LNCaP clone FGC (cell line): ENCODE results near the gene HCCS.

Source experiments
- DNase-seq: peaks from one replicate; pipeline ENCODE4 v3.0.0-alpha.2; 2011; ENCODE audit warnings: low read depth
- H3K4me3 ChIP-seq: 2 replicates; pipeline ENCODE4 v1.5.1; 2011; ENCODE audit warnings: mild to moderate bottlenecking, low read depth, low read length, control low read depth
- CTCF ChIP-seq: IDR thresholded peaks from 2 replicates; pipeline ENCODE4 v1.5.1; 2012; ENCODE audit warnings: mild to moderate bottlenecking; ENCODE audit not compliant: control insufficient read depth, insufficient read depth; ENCODE audit errors: extremely low read depth

HCCS gene

GRCh38 chrX:11135564-11136185 lies 24.5 kb downstream of the HCCS start:
- DNase-seq, result no peak
- H3K4me3 ChIP-seq, result no peak overlapping the region

GRCh38 chrX:11137543-11138139 lies 26.5 kb downstream of the HCCS start:
- TF ChIP-seq CTCF, result peak; percentile 21; the same call in 1 of the 2 replicates
- H3K4me3 ChIP-seq, result no peak overlapping the region
- peak; percentile 8 for DNase-seq

More at GRCh38 chrX:11135564-11136185, 24.5 kb downstream of the HCCS start:
- no peak for TF ChIP-seq CTCF

- no peak for TF ChIP-seq CTCF
- H3K4me3 ChIP-seq, result no peak overlapping the region
- DNase-seq, result no peak
Measured at GRCh38 chrX:11138498-11139390, 27.6 kb downstream of the HCCS start.

DNA sequence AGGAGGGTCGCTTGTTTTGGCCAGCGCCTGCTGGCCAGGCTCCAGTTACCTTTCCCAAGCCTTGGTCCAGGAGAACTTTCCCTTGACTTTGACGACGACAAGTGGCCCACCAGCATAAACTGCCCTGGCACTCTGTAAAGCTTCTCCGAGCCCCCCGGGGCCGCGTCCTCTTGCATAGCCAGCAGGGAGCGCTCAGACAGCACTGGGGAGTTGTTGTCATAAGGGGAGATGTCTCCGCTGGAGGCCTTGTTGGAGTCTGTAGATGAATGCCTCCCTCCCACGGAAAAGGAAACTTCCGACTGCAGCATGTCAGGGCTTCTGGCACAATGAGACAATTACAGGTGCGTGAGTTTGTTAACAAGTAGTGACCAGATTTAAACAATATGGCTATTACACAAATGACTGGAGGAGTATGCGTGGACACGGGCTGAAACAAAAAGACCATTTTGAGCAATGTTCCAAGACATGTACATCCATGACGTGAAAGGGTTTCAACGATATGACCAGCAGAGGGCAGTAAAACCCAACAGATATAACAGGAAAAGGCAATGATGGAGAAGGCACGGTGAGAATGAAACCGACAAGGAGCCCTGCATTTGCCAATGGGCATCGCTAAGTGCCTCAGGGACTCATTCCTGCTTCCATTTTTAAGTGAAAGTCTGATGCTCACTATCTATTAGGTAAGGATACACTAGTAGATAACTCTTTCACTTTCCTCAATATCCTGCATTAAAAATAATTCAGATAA lies 33.0 kb downstream of the HCCS start:
- peak; percentile 54 for TF ChIP-seq CTCF
- H3K4me3 ChIP-seq, result no peak overlapping the region
- DNase-seq, result peak; percentile 55

GRCh38 chrX:11146411-11146810 lies 35.3 kb downstream of the HCCS start:
- peak; percentile 19 for DNase-seq
- TF ChIP-seq CTCF, result no peak
- no peak overlapping the region for H3K4me3 ChIP-seq

GRCh38 chrX:11148401-11148800 lies 37.3 kb downstream of the HCCS start:
- H3K4me3 ChIP-seq, result no peak overlapping the region
- no peak for DNase-seq
- TF ChIP-seq CTCF, result no peak
